HG03175 (cell line): ENCODE data around the gene PTCD1.

Experiments
- ATAC-seq: cut with Tn5 transposase; IDR thresholded peaks from one replicate; pipeline ENCODE4 v1.9.1; 2021; ENCODE audit warnings: mild to moderate bottlenecking, moderate library complexity; ENCODE audit not compliant: unreplicated experiment

PTCD1 gene

DNA sequence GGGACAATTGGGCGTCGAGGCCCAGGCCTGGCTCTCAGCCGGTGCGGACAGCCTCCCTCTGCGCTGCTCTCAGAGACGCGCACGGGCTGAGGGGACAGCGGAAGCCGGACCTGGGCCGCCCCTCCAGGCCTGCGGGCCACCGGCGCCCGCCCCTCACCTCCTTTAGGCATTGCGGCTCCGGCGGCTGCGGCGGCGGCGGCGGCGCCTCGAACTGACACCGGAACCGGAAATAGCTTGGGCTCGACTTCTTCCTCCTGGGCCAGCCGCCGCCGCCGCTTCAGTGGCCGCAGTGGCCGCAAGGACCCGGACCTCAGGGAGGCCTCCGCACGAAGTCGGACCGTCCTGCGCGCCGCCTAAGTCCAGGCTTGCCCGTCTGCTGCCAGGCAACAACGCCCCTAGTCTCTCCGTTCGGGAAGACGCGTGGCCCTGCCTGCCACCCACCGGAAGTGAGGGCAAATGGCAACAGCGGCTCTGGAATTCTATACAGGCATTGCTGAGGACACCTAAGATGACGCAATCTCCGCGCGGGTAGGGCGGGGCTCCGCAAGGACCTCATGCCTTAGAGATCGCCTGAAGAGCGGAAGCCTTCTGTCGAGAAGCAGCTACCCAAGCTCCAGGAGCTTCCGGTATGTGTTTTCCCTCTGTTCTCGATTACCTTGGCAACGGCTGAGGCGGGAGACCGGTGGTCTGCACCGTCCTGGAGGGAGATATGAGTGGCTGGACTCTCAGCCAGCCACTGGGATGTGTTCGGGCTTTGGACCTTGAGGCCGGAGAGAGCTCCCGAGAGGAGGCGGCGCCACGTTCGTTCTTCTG is 30.0 kb downstream of the PTCD1 start, which contains the start of the genes BUD31 and PDAP1:
Gene BUD31 (plus strand): TSS at position 591 of the 813 bp plus-strand sequence. CDS start 2,124 bp downstream, outside the sequence.
Gene PDAP1 (minus strand): TSS at position 219 of the 813 bp plus-strand sequence. CDS start 49 bp downstream, at position 170.
- ATAC-seq: peak; percentile 72

DNA sequence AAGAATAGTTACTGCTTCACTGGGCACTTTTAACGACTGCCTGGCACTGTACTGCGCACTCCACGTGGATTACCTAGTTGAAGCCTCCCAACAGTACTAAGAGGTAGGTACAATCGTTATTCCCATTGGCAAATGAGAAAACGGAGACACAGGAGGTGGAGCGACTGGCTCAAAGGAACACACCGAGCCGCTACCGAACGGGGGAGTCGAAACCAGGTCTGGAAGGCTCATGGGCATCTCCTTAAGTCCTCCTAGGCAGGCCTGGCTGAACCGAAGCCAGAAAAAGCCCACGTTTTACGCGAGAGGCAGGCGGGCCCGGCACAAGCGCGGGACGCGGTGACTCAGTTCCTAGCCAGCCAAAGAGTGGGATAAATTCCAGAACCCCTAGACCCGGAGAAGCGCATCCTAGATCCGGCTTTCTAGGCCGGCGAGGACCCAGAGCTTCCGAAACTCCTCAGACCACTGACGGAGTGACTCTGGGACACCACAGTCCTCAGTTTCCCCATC is 30.7 kb downstream of the PTCD1 start:
- no peak for ATAC-seq

DNA sequence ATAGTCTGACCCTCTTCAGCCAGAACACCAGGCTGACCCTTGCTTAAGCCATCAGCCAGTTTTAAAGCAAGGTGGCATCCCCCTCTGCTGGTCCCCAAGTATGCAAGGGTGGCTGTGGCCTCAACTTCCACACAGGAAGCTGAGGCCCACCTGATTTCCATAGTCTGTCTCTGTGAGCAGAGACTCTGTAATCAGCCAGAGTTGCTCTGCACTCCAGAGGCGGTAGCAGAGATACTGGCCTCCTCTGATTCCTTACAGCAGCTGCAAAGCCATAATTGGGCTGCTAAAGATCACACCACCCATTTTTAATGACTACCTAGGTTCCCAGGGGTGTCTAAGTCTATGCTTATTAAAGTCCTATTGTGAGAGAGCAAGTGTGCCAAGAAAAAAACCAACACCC is 32.0 kb downstream of the PTCD1 start:
- no peak for ATAC-seq

GRCh38 chr7:99404977-99405320 is 33.6 kb downstream of the PTCD1 start:
- no peak for ATAC-seq

GRCh38 chr7:99404235-99404976 is 34.2 kb downstream of the PTCD1 start:
- ATAC-seq: no peak

DNA sequence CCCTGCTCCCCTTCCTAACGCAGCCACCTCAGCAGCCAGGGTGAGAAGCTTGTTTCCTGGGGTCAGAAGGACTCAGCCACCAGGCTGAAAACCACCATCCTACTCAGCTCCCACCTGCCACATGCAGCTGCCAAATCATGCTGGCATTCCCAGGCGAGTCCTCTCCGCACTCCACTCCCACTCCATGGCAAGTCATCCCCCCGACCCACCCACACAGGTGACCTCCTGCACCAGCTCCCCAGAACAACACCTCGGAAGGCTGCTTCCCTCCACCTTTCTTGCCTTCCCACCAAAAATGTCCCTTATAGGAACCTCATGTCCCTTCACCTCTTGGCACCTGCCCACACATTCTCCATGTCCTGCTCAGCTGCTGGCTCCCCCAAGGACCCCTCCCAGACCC is 34.8 kb downstream of the PTCD1 start:
- no peak for ATAC-seq

DNA sequence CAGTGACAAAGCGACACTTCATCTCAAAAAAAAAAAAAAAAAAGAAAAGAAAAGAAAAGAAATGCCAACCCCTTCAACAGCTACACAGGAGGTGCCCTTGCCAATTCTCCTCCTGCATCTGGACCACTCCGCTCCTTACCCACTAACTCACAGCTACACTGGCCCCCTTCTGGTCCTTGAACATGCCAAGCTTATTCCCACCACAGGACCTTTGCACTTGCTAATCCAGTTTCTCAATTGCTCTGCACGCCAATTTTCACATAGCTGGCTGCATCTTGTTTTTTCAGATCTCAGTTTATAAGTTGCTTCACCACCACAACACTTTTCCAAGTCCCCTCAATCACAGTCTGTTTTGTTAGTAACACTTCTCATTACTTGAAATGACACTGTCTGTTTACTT is 35.7 kb downstream of the PTCD1 start:
- no peak for ATAC-seq

- no peak for ATAC-seq
Observed at GRCh38 chr7:99399597-99399996, 39.0 kb downstream of the PTCD1 start.

DNA sequence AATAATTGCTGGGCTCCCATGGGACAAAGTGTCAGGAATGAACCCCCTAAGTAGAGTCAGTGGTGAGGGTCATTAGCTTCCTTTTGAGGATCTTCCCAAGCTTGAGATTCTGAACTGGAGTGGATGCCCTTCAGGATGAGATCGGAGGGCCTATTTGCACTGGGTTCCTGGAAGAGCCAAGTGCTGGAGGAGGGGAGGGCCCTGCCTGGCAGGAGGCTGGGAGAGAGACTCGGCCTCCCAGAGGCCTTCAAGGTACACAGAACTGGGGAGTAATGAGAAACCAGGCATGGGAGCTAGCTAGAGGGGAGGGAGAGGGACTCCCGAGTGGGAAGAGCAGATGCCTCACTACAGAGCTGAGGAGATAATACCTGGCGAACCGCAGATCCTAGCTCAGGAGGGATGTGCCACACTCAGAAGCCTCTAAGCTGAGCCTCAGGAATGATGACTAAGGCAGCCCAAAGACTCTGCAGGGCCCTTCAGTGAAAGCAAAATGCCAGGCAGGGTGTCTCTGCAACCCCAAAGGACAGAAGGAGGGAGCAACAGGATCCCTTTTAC is 39.6 kb downstream of the PTCD1 start:
- no peak for ATAC-seq

DNA sequence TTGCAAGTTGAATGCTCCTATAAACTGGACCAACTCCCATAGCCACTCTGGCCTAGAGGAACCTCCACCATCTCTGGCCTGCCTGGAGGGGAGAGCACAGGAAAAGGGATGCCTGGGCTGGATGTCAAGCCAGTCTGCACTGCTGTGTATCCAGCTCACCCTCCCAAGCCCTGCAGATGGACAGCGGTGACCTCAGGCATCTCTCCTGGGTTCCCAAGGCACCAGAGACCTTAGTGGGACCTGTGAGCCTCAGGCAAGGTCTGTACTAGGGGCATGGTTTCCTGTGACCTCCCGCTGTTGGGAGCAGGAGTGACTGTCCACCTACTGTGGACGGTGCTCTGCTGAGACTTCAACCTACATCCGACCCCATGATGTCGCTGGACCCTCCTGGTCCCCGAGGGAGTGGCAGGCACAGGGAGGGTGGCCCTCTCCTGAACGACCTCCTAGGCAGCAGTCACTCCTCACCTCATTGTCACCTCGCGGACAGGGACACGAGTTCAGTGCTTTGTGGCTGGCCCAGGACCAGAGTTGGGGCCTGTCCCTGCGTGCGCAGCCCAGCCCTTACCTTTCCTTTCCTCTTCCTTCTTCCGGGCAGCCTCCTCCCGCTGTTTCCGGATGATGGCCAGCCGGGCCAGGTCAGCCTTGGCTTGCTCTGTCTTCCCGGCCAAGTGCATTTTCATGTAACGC is 41.2 kb downstream of the PTCD1 start:
- no peak for ATAC-seq

DNA sequence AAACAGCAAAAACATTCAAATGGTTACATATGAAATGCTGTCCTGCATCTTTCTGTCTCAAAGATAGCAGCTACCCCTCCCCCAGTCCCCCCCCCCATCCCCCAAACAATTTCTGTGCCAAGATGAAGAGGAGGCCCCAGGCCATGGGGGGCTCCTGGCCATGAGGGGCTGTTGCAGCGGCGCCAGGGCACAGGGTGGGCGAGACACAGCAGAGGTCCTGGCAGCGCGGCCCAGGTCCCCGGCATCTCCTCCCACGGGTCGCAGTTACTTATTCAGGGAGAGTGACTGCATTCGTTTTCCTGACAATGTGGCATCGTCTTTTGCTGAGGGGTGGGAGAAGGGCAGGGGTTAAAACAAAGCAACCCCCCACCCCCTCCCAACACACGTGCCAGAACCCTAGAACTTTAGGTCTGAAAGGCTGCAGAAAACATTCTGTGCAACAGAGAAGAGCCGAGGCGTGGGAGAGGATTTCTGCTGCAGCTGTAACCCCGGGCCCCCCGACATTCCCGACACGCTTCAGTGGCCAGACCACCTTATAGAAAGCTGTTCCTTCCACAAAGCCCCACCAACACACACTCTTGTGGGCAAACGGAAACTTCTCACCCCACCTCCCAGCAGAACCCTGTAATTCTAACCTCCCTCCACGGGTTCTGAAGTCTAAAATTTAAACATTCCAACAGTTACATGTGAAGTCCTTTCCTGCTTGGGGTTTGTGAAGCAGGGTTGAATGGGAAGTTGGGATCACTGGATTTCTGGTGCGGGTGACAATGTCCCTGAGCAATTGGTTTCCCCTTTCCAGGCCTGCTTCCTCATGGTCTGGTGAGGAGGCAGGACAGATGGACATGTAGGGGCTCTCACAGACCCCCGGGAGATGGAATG is 41.9 kb downstream of the PTCD1 start:
- no peak for ATAC-seq

- no peak for ATAC-seq
Observed at GRCh38 chr7:99395616-99396327, 42.8 kb downstream of the PTCD1 start.

DNA sequence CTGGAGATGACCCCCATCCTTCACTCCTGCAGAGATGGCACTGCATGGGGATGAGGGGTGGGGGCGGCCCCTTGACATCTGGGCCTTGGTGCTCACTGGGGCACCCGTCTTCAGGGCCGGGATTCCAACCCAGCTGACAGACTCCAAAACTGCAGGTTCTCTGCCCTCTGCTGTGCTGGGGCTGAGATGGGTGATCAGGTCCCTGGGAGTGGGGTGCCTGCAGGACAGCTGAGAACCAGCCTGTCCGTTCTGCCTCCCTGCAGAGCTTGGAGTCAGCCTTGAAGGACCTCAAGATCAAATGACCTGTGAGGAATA is 44.5 kb downstream of the PTCD1 start:
- ATAC-seq: no peak

GRCh38 chr7:99393355-99394187 is 45.0 kb downstream of the PTCD1 start:
- ATAC-seq: no peak

DNA sequence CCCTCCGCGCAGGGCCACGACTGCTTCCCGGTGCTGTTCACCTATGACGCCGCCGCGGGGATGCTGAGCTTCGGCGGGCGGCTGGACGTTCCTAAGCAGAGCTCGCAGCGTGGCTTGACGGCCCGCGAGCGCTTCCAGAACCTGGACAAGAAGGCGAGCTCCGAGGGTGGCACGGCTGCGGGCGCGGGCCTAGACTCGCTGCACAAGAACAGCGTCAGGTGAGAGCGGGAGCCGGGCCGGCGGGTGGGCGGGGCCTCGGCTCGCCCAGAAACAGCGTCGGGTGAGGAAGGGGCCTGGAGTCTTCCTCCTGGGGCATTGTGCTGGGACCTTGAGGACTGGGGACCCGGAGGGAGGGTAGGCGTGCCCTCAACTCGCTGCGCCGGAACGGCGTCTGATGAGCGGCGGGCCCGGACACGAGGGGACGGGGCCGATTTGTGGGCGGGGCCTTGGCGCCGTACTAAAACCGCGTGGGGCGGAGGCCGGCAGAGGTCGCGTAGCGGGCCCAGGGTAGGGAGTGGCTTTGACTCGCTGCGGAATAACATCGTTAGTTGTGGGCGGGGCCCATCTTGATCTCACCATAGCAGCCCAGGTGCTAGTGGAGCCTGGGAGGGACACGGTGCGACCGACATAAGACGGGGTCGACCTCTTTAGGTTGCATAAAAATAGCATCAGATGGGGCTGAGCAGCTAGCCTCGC is 45.8 kb downstream of the PTCD1 start:
- peak; percentile 58 for ATAC-seq

- no peak for ATAC-seq
Observed at GRCh38 chr7:99392046-99392445, 46.6 kb downstream of the PTCD1 start.

- ATAC-seq: no peak
Observed at GRCh38 chr7:99390941-99391602, 47.5 kb downstream of the PTCD1 start.

- no peak for ATAC-seq
Observed at GRCh38 chr7:99389772-99390171, 48.8 kb downstream of the PTCD1 start.
